ENCODE data around the gene LMO3.
"Not testable (repeated sequence)": the region's sequence is repeated elsewhere in the genome, so short reads cannot be mapped to it uniquely, and the experiment has no call there.

DNA sequence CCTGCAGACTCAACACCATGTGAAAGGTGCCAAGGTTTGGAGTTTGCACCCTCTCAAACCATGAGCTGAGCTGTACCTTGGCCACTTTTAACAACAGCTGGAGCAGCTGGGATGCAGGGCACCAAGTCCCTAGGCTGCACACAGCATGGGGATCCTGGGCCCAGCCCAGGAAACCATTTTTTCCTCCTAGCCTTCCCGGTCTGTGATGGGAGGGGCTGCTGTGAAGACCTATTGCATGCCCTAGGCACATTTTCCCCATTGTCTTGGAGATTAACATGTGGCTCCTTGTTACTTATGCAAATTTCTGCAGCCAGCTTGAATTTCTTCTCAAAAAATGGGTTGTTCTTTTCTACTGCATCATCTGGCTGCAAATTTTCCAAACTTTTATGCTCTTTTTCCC, 68.3 kb downstream of the LMO3 start:
- TF ChIP-seq CTCF (conservative IDR thresholded peaks at IDR 0.05; ENCODE audit: low read depth in 2 of 2); STAT1 (IDR thresholded peaks at IDR 0.05; ENCODE audit: unreplicated experiment); EZH2phosphoT487 (IDR thresholded peaks at IDR 0.05; ENCODE audit: unreplicated experiment); EZH2 (IDR thresholded peaks at IDR 0.05; ENCODE audit: low read depth, unreplicated experiment); CREB1 (CRISPR knock-in tag; IDR thresholded peaks at IDR 0.05; ENCODE audit: low read depth); JUNB (IDR thresholded peaks at IDR 0.05; ENCODE audit: unreplicated experiment); POLR2AphosphoS5 (IDR thresholded peaks at IDR 0.05; ENCODE audit: low read depth): not testable (repeated sequence)
